Ishikawa (cell line): ENCODE measurements around the gene TMEM62.

Source experiments
- CREB1 ChIP-seq: IDR thresholded peaks from 2 replicates; pipeline ENCODE4 v1.6.1; 2012; ENCODE audit warnings: low read depth
- EP300 ChIP-seq: IDR thresholded peaks from 2 replicates; pipeline ENCODE4 v1.6.1; 2012; ENCODE audit warnings: borderline replicate concordance
- TF ChIP-seq, protein P1 (sequence below): IDR thresholded peaks from 2 replicates; pipeline ENCODE4 v1.6.1; 2012

DNA sequence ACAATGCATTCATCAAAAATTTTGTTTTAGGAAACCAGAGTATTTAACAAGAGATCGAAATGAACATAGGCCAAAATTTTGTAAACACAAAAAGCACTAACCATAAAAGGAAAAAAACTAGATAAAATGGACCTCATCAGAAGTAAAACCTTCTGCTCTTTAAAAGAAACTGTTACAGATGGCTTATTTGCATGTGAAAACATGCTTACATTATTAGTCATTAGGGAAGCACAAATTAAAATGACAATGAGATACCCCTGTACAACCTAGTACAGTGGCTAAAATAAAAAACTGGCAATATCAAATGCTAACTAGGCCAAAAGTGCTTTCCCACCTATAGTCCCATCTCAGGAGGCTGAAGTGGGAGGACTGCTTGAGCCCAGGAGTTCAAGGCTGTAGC, 46.8 kb upstream of the TMEM62 start:
- TF ChIP-seq EP300 (no peak), CREB1 (no peak)
- TF ChIP-seq, protein P1, sequence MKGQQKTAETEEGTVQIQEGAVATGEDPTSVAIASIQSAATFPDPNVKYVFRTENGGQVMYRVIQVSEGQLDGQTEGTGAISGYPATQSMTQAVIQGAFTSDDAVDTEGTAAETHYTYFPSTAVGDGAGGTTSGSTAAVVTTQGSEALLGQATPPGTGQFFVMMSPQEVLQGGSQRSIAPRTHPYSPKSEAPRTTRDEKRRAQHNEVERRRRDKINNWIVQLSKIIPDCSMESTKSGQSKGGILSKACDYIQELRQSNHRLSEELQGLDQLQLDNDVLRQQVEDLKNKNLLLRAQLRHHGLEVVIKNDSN, result no peak
